Panc1 (cell line): Measurements from ENCODE around the gene DUS1L. TPM values are rescaled to one million over a fixed set of nuclear protein-coding genes. Genes with fewer than 3 reads are reported as not detected.

Experiments used
- ATAC-seq: fragments of 200-7000 bp; cut with Tn5 transposase; 2 replicates; pipeline ENCODE4 v1.9.1; 2020; ENCODE audit warnings: mild to moderate bottlenecking, moderate library complexity
- BruUV-seq: library from RNA; stranded (reverse); fragments of 400-500 nt; replicated peaks from 2 replicates; lab custom pipeline; 2021; lab: Mats Ljungman, UMichigan
- CTCF ChIA-PET: fragments of 300-600 bp; sonication (Branson Sonifier 250); formaldehyde crosslinking; loops from one replicate; lab custom pipeline; 2022; ENCODE audit warnings: antibody characterized with exemption; lab: Charles Lee
- POLR2A ChIA-PET: fragments of 300-600 bp; sonication (Branson Sonifier 250); formaldehyde crosslinking; loops from one replicate; lab custom pipeline; 2022; ENCODE audit warnings: antibody characterized with exemption; lab: Charles Lee
- DNase-seq: peaks from one replicate; pipeline ENCODE4 v3.0.0-alpha.2; 2010; ENCODE audit warnings: low read depth, low spot score
- H3K27ac ChIP-seq: 2 replicates; pipeline ENCODE4 v1.5.1; 2011; ENCODE audit warnings: mild to moderate bottlenecking, low read length, inconsistent platforms
- H3K27me3 ChIP-seq: fragments of 200-500 bp; sonication (Bioruptor generic); 2 replicates; pipeline ENCODE4 v1.6.0; 2014; ENCODE audit warnings: low read length, inconsistent platforms; ENCODE audit not compliant: control insufficient read depth, insufficient read depth
- H3K36me3 ChIP-seq: fragments of 200-500 bp; sonication (Bioruptor generic); 2 replicates; pipeline ENCODE4 v1.5.1; 2014; ENCODE audit warnings: inconsistent platforms, mild to moderate bottlenecking, low read length, moderate library complexity; ENCODE audit not compliant: control insufficient read depth, insufficient read depth
- H3K4me1 ChIP-seq: 2 replicates; pipeline ENCODE4 v1.5.1; 2011; ENCODE audit warnings: inconsistent platforms, mild to moderate bottlenecking, low read length, moderate library complexity; ENCODE audit not compliant: control insufficient read depth, insufficient read depth
- H3K4me3 ChIP-seq, 2 experiments: 2 replicates each; pipeline ENCODE4 v1.5.1; 2011 to 2012; ENCODE audit warnings: low read depth in 2 of 2, low read length in 2 of 2, mild to moderate bottlenecking in 2 of 2, inconsistent platforms in 1 of 2, moderate library complexity in 1 of 2
- H3K9me3 ChIP-seq: fragments of 200-500 bp; sonication (Bioruptor generic); 2 replicates; pipeline ENCODE4 v1.5.1; 2014; ENCODE audit warnings: low read depth, mild to moderate bottlenecking, inconsistent platforms, low read length, moderate library complexity; ENCODE audit not compliant: control insufficient read depth, insufficient read depth
- CTCF ChIP-seq: fragments of 450-650 bp; IDR thresholded peaks from 2 replicates; pipeline ENCODE4 v1.5.1; 2017; ENCODE audit warnings: mild to moderate bottlenecking
- POLR2AphosphoS5 ChIP-seq: IDR thresholded peaks from 2 replicates; pipeline ENCODE4 v1.6.1; 2012; ENCODE audit warnings: mild to moderate bottlenecking, low read depth, low read length, moderate library complexity
- REST ChIP-seq, 2 experiments: IDR thresholded peaks; 2 replicates each; pipeline ENCODE4 v1.6.1; 2011 to 2012; ENCODE audit warnings: low read depth in 2 of 2, control low read depth in 1 of 2, low read length in 1 of 2, mild to moderate bottlenecking in 1 of 2, moderate library complexity in 1 of 2; ENCODE audit not compliant: insufficient read depth in 1 of 2
- SIN3A ChIP-seq: IDR thresholded peaks from 2 replicates; pipeline ENCODE4 v1.6.1; 2012; ENCODE audit warnings: low read depth, mild to moderate bottlenecking, low read length, moderate library complexity, borderline replicate concordance; ENCODE audit not compliant: insufficient read depth
- TCF7L2 ChIP-seq: IDR thresholded peaks from 2 replicates; pipeline ENCODE4 v1.6.1; 2011; ENCODE audit warnings: mild to moderate bottlenecking, low read depth, low read length, inconsistent platforms
- in situ Hi-C: cut with HindIII; loops from 2 replicates; pipeline ENCODE4 v1.10.0; 2016; ENCODE audit warnings: low sequenced_read_pairs, low pct_unique_long_range_greater_than_20kb
- intact Hi-C: fragments of 100-400 bp; cut with micrococcal nuclease; formaldehyde crosslinking; loops from one replicate; pipeline ENCODE4 v1.10.0; 2022; ENCODE audit not compliant: unreplicated experiment
- total RNA-seq: library from RNA; stranded (reverse); gene quantifications from one replicate; pipeline ENCODE4 v1.2.1, GENCODE V29; 2021; ENCODE audit not compliant: unreplicated experiment

Gene DUS1L
- total RNA-seq, 1 experiment from 2014 or later = 115 TPM

- no TSS peak for BruUV-seq
- CTCF ChIA-PET = no interaction called here
- Histone ChIP-seq H3K27ac (no peak overlapping the region), H3K4me3 (no peak overlapping the region), H3K36me3 (no peaks in the 10 kb centered on the region; the same call in 1 of the 2 replicates), H3K27me3 (no peaks in the 10 kb centered on the region), H3K4me1 (peaks cover 7% of the 10 kb centered on the region; the same call in 1 of the 2 replicates), H3K9me3 (no peaks in the 10 kb centered on the region)
- TF ChIP-seq CTCF (no peak), TCF7L2 (no peak), POLR2AphosphoS5 (no peak), SIN3A (no peak), REST (IDR thresholded peaks at IDR 0.05; ENCODE audit: insufficient read depth in 1 of 2, low read depth in 2 of 2, low read length in 1 of 2) (no peak)
- no peak for ATAC-seq
- in situ Hi-C loops = no loop called here
- no peak for DNase-seq
- intact Hi-C loops = no loop called here
- POLR2A ChIA-PET = no interaction called here
Measured at GRCh38 chr17:82046903-82047302, 18.7 kb downstream of the DUS1L start.

- peaks cover 7% of the 10 kb centered on the region; the same call in 1 of the 2 replicates for H3K4me1 ChIP-seq
- H3K36me3 ChIP-seq = no peaks in the 10 kb centered on the region
- TF ChIP-seq TCF7L2 (no peak), CTCF (no peak), POLR2AphosphoS5 (no peak), REST (IDR thresholded peaks at IDR 0.05; ENCODE audit: insufficient read depth in 1 of 2, low read depth in 2 of 2, low read length in 1 of 2) (no peak)
- POLR2A ChIA-PET = no interaction called here
- BruUV-seq = no TSS peak
- H3K9me3 ChIP-seq = no peaks in the 10 kb centered on the region
- intact Hi-C loops (no loop called here), in situ Hi-C loops (no loop called here)
- no peak overlapping the region for H3K27ac ChIP-seq
- H3K4me3 ChIP-seq = no peak overlapping the region
- H3K27me3 ChIP-seq = no peaks in the 10 kb centered on the region
- no peak for ATAC-seq
- CTCF ChIA-PET = no interaction called here
- DNase-seq = no peak
Measured at GRCh38 chr17:82045936-82046484, 19.6 kb downstream of the DUS1L start.
